ENCODE data around the gene MYO3B. TPM values are rescaled to one million over a fixed set of nuclear protein-coding genes. Genes with fewer than 3 reads are reported as not detected.

MYO3B gene

GRCh38 chr2:170696948-170697347, 519.0 kb downstream of the MYO3B start:
- Histone ChIP-seq H3K36me3 (ENCODE audit: control insufficient read depth, insufficient read depth, low read length) (no peaks in the 10 kb centered on the region), H4K5ac (ENCODE audit: low read length) (no peak overlapping the region), H2BK5ac (ENCODE audit: low read length) (peak overlapping the region; percentile 56), H3K79me2 (ENCODE audit: control insufficient read depth, insufficient read depth, low read length) (no peaks in the 10 kb centered on the region), H3K27me3 (ENCODE audit: insufficient read depth, low read length, poor library complexity) (no peaks in the 10 kb centered on the region), H4K8ac (ENCODE audit: low read depth, low read length) (no peak overlapping the region), H3K23ac (ENCODE audit: low read length) (no peak overlapping the region), H3K79me1 (ENCODE audit: low read length) (peaks cover 1% of the 10 kb centered on the region), H2BK15ac (replicated peaks; ENCODE audit: low read depth) (no peak overlapping the region), H3K9ac (ENCODE audit: low read length) (no peak overlapping the region), H3K18ac (ENCODE audit: low read length) (no peak overlapping the region), H3K4me1 (ENCODE audit: control insufficient read depth, low read depth, low read length) (peaks cover 13% of the 10 kb centered on the region), H2BK120ac (ENCODE audit: low read depth, low read length) (no peak overlapping the region), H2AK5ac (ENCODE audit: low read length) (no peak overlapping the region), H3K4me3 (ENCODE audit: low read length) (no peak overlapping the region), H3K4me2 (ENCODE audit: low read length) (no peak overlapping the region), H3K56ac (ENCODE audit: low read length) (peak overlapping the region; percentile 4), H3K27ac (ENCODE audit: low read depth, low read length) (peak overlapping the region; percentile 85), H3K4ac (ENCODE audit: low read depth, low read length) (peak overlapping the region; percentile 71)
- no CpG with 5 or more reads among the region's 3 CpGs for WGBS (ENCODE audit: extremely low coverage, insufficient coverage, low lambda C conversion rate)
- DNase-seq, result peak; percentile 89

DNA sequence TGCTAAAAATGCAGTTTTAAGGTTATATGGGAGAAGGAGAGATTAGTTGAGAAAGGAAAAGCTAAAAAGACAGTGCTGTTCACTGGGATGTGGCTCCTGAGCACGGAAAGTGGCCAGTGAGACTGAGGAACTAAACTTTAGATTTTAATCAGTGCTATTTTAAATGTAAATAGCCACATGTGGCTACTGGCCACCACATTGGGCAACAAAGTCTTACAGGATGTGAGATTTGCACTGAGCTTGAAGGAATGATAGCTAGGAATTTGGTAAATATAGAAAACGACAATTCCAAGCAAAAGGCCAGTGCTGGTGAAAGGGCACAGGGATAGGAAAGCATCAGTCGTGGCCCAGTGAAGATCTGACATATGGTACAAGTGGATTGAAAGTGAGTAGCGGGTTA, 523.1 kb downstream of the MYO3B start:
- Histone ChIP-seq H2BK5ac (ENCODE audit: low read length) (no peak overlapping the region), H2AK5ac (ENCODE audit: low read length) (no peak overlapping the region), H3K23ac (ENCODE audit: low read length) (no peak overlapping the region), H3K56ac (ENCODE audit: low read length) (peak overlapping the region; percentile 43), H3K18ac (ENCODE audit: low read length) (no peak overlapping the region), H3K4ac (ENCODE audit: low read depth, low read length) (no peak overlapping the region), H3K4me3 (ENCODE audit: low read length) (no peak overlapping the region), H3K27me3 (ENCODE audit: insufficient read depth, low read length, poor library complexity) (no peaks in the 10 kb centered on the region), H3K36me3 (ENCODE audit: control insufficient read depth, insufficient read depth, low read length) (no peaks in the 10 kb centered on the region), H3K27ac (ENCODE audit: low read depth, low read length) (no peak overlapping the region), H2BK120ac (ENCODE audit: low read depth, low read length) (no peak overlapping the region), H3K9ac (ENCODE audit: low read length) (no peak overlapping the region), H3K79me1 (ENCODE audit: low read length) (no peaks in the 10 kb centered on the region), H3K79me2 (ENCODE audit: control insufficient read depth, insufficient read depth, low read length) (no peaks in the 10 kb centered on the region), H3K4me1 (ENCODE audit: control insufficient read depth, low read depth, low read length) (peaks cover 7% of the 10 kb centered on the region), H4K5ac (ENCODE audit: low read length) (no peak overlapping the region), H2BK15ac (replicated peaks; ENCODE audit: low read depth) (no peak overlapping the region), H4K8ac (ENCODE audit: low read depth, low read length) (no peak overlapping the region), H3K4me2 (ENCODE audit: low read length) (no peak overlapping the region)
- no CpG with 5 or more reads among the region's 4 CpGs for WGBS (ENCODE audit: extremely low coverage, insufficient coverage, low lambda C conversion rate)
- DNase-seq, result no peak

DNA sequence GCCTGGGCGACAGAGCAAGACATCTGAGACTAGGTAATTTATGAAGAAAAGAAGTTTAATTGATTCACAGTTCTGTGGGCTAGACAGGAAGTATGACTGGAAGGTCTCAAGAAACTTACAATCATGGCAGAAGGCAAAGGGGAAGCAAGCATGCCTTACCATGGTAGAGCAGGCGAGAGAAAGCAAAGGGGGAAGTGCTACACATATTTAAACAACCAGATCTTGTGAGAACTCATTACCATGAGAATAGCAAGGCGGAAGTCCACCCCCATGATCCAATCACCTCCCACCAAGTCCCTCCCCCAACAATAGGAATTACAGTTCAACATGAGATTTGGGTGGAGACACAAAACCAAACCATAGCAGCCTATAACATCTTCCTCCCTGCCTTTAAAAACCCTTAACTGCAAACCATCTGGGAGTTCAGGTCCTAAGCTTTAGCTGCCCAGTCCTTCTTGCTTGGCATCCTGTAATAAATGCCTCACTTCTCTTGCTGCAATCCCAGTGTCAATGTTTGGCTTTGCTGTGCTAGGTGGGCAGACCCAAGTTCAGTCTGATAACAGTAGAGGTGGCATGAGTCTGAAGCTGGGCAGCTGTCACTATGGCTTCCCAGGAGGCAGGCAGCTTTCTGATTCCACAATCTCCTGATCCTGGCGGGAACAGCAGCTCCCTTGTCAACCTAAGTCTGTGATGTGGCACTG, 526.0 kb downstream of the MYO3B start:
- H2AK5ac ChIP-seq (ENCODE audit: low read length), result peak overlapping the region; percentile 64
- H3K56ac ChIP-seq (ENCODE audit: low read length), result peak overlapping the region; percentile 58
- H4K8ac ChIP-seq (ENCODE audit: low read depth, low read length), result no peak overlapping the region
- H3K4me2 ChIP-seq (ENCODE audit: low read length), result no peak overlapping the region
- H3K9ac ChIP-seq (ENCODE audit: low read length), result no peak overlapping the region
- H4K5ac ChIP-seq (ENCODE audit: low read length), result no peak overlapping the region
- H3K23ac ChIP-seq (ENCODE audit: low read length), result no peak overlapping the region
- no peaks in the 10 kb centered on the region for H3K36me3 ChIP-seq (ENCODE audit: control insufficient read depth, insufficient read depth, low read length)
- no peaks in the 10 kb centered on the region for H3K27me3 ChIP-seq (ENCODE audit: insufficient read depth, low read length, poor library complexity)
- H2BK15ac ChIP-seq (replicated peaks; ENCODE audit: low read depth), result no peak overlapping the region
- H3K4me3 ChIP-seq (ENCODE audit: low read length), result no peak overlapping the region
- peaks cover 9% of the 10 kb centered on the region for H3K4me1 ChIP-seq (ENCODE audit: control insufficient read depth, low read depth, low read length)
- no peak overlapping the region for H3K18ac ChIP-seq (ENCODE audit: low read length)
- no CpG with 5 or more reads among the region's 4 CpGs for WGBS (ENCODE audit: extremely low coverage, insufficient coverage, low lambda C conversion rate)
- no peak overlapping the region for H3K4ac ChIP-seq (ENCODE audit: low read depth, low read length)
- no peak overlapping the region for H3K27ac ChIP-seq (ENCODE audit: low read depth, low read length)
- H2BK5ac ChIP-seq (ENCODE audit: low read length), result peak overlapping the region; percentile 47
- no peaks in the 10 kb centered on the region for H3K79me1 ChIP-seq (ENCODE audit: low read length)
- no peak overlapping the region for H2BK120ac ChIP-seq (ENCODE audit: low read depth, low read length)
- H3K79me2 ChIP-seq (ENCODE audit: control insufficient read depth, insufficient read depth, low read length), result no peaks in the 10 kb centered on the region
- DNase-seq, result no peak

Small RNAs within 50 kb of the gene (small RNA-seq; reads per million reads assigned to genes)
- gene RF02271 (ENCODE audit: insufficient read depth), result not detected
